ENCODE measurements around the gene POU2F1.
"Not testable (repeated sequence)": the region's sequence is repeated elsewhere in the genome, so short reads cannot be mapped to it uniquely, and the experiment has no call there.

The POU2F1 gene

GRCh38 chr1:167202049-167202448 lies 18.6 kb upstream of the POU2F1 start:
- Histone ChIP-seq H3K36me3 (no peaks in the 10 kb centered on the region; the same call in 1 of the 2 replicates), H3K4me3 (no peak overlapping the region), H3K9ac (no peak overlapping the region), H3K27me3 (no peaks in the 10 kb centered on the region), H4K20me1 (no peaks in the 10 kb centered on the region), H3K9me3 (peaks cover 16% of the 10 kb centered on the region), H3K4me2 (no peak overlapping the region), H3K27ac (no peak overlapping the region), H3K4me1 (no peaks in the 10 kb centered on the region)
- no peak for TF ChIP-seq Cebpa-rat (IDR thresholded peaks at IDR 0.05)

GRCh38 chr1:167205306-167206050 lies 15.2 kb upstream of the POU2F1 start:
- not testable (repeated sequence) for H3K27me3 ChIP-seq, H3K27ac ChIP-seq, H3K4me3 ChIP-seq, H3K4me1 ChIP-seq, H3K36me3 ChIP-seq, H3K4me2 ChIP-seq, H3K9ac ChIP-seq, H4K20me1 ChIP-seq
- H3K9me3 ChIP-seq = peaks cover 40% of the 10 kb centered on the region

DNA sequence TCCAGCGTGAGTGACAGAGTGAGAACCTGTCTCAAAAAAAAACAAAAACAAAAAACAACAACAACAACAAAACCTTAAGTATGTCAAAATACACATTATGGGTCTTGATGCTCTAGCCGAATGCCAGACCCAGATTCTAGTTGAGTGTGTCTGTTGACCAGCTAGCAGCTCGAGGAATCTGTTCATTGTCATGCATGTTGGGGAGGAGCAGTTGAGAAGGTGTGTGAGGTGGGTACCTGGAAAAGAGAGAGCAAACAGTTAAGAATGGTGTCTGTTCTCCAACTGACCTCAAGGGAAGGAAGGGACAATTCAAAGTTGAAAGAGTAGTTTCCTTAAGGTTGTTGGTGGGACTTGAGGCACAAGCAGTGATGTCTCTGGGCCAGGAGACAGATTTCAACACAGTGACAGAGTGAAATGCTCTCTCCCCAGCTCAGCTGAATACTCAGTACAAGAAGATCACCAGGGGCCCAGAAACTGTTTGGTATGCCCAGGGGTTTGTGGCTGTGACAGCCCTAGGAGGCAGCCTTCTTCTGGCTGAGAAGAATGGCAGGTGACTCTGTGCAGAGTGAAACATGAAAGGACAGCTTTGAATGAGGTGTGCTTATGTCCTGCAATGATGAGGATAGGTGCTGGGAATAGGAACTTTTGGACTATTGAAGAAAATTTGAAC lies 14.4 kb upstream of the POU2F1 start:
- Histone ChIP-seq H3K27me3 (no peaks in the 10 kb centered on the region), H3K27ac (no peak overlapping the region), H3K4me1 (no peaks in the 10 kb centered on the region), H3K36me3 (no peaks in the 10 kb centered on the region; the same call in 1 of the 2 replicates), H3K9me3 (peaks cover 47% of the 10 kb centered on the region), H4K20me1 (no peaks in the 10 kb centered on the region), H3K4me3 (no peak overlapping the region), H3K9ac (no peak overlapping the region), H3K4me2 (no peak overlapping the region)
- TF ChIP-seq Cebpa-rat (IDR thresholded peaks at IDR 0.05) = no peak

GRCh38 chr1:167207940-167208623 lies 12.6 kb upstream of the POU2F1 start:
- Histone ChIP-seq H3K4me1 (no peaks in the 10 kb centered on the region), H3K27me3 (no peaks in the 10 kb centered on the region), H3K9ac (no peak overlapping the region), H3K36me3 (no peaks in the 10 kb centered on the region; the same call in 1 of the 2 replicates), H3K4me2 (no peak overlapping the region), H3K27ac (no peak overlapping the region), H4K20me1 (no peaks in the 10 kb centered on the region), H3K4me3 (no peak overlapping the region), H3K9me3 (peaks cover 51% of the 10 kb centered on the region)
- no peak for TF ChIP-seq Cebpa-rat (IDR thresholded peaks at IDR 0.05)

DNA sequence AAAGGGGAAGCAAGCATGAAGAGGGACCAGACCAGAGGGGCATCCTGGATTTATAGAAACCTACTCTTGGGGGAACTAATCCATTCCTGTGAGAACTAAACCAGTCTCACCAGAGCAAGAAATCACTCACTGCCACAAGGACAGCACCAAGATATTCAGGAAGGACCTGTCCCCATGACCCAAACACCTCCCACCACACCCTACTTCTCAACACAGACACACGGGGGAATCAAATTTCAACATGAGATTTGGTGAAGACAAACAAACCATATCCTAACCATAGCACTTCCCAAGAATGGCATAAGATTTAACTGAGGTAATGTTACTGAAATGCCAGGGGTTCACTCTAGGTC lies 12.1 kb upstream of the POU2F1 start:
- Histone ChIP-seq H3K4me1 (no peaks in the 10 kb centered on the region), H3K27ac (no peak overlapping the region), H3K27me3 (no peaks in the 10 kb centered on the region), H3K4me2 (no peak overlapping the region), H3K9me3 (peaks cover 51% of the 10 kb centered on the region), H3K9ac (no peak overlapping the region), H4K20me1 (no peaks in the 10 kb centered on the region), H3K4me3 (no peak overlapping the region), H3K36me3 (no peaks in the 10 kb centered on the region; the same call in 1 of the 2 replicates)
- no peak for TF ChIP-seq Cebpa-rat (IDR thresholded peaks at IDR 0.05)

GRCh38 chr1:167209044-167209443 lies 11.6 kb upstream of the POU2F1 start:
- Histone ChIP-seq H3K4me3 (no peak overlapping the region), H3K27me3 (no peaks in the 10 kb centered on the region), H3K36me3 (no peaks in the 10 kb centered on the region; the same call in 1 of the 2 replicates), H3K4me2 (no peak overlapping the region), H4K20me1 (no peaks in the 10 kb centered on the region), H3K27ac (no peak overlapping the region), H3K9ac (no peak overlapping the region), H3K4me1 (no peaks in the 10 kb centered on the region), H3K9me3 (peaks cover 49% of the 10 kb centered on the region)
- no peak for TF ChIP-seq Cebpa-rat (IDR thresholded peaks at IDR 0.05)

DNA sequence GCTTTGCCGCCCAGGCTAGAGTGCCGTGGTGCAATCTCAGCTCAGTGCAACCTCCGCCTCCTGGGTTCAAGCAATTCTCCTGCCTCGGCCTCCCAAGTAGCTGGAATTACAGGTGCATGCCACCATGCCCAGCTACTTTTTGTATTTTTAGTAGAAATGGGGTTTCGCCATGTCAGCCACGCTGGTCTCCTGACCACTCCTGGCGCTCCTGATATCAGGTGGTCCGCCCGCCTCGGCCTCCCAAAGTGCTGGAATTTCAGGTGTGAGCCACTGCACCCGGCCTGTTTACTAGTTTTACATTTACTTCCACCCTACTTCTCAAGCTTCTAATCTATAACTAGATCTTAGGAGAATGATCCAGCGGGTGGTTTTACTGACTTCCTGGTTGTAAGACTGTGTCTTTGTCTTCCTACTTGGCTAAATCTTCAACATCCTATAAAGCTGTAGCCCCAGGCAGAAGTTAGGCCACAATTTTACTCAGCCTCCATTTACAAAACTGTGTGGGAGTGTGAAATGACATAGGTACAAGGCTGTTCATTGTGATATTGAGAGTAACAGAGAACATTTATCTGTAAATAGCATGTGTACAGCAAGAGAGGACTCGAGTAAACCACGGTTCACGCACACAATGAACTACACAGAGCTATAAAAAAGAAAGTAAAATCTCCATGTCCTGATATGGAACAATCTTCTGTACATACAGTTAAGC lies 9.6 kb upstream of the POU2F1 start:
- Histone ChIP-seq H3K9ac (no peak overlapping the region), H3K36me3 (no peaks in the 10 kb centered on the region), H4K20me1 (no peaks in the 10 kb centered on the region), H3K4me2 (no peak overlapping the region), H3K27me3 (no peaks in the 10 kb centered on the region), H3K4me1 (no peaks in the 10 kb centered on the region), H3K9me3 (peaks cover 35% of the 10 kb centered on the region), H3K4me3 (no peak overlapping the region), H3K27ac (no peak overlapping the region)
- TF ChIP-seq Cebpa-rat (IDR thresholded peaks at IDR 0.05) = no peak

DNA sequence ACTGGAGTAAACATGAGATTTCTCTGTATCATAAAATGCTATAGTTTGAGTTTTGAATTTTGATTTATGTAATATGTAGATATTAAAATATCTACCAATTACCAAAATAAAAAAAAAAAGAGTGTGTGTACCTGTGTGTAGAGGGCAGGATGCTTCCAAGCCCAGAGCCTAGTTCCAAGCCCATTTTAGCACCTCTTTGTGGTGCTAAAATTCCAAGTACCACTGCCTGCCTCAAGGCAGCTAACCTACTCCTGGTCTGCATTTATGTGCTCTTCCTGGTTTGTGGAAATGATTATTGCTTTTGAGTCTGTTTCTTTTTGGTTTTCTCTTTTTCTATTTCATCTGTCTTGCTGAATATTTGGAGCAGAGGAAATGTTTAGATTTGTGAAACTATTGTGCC lies 8.7 kb upstream of the POU2F1 start:
- TF ChIP-seq Cebpa-rat (IDR thresholded peaks at IDR 0.05) = no peak
- no peak overlapping the region for H3K4me2 ChIP-seq
- no peak overlapping the region for H3K27ac ChIP-seq

DNA sequence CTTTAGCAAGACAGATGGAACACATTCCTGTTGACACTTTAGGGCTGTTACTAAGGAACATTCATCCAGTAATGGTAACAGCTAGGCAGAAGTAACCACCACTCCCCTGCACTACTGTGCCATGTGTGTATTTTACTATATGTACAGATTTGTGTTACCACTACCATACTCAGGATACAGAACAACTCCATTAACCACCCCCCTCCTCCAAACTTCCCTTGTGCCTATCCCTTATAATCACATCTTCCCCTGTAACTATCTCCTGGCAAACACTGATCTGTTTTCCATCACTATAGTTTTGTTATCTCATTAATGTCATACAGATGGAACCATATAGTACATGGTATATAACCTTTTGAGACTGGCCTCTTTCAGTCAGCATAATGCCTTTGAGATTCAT lies 3.9 kb upstream of the POU2F1 start:
- H3K4me1 ChIP-seq = peaks cover 13% of the 10 kb centered on the region
- no peak for TF ChIP-seq Cebpa-rat (IDR thresholded peaks at IDR 0.05)
- peaks cover 8% of the 10 kb centered on the region for H3K9me3 ChIP-seq
- no peaks in the 10 kb centered on the region for H3K27me3 ChIP-seq
- no peaks in the 10 kb centered on the region for H3K36me3 ChIP-seq
- H3K4me2 ChIP-seq = no peak overlapping the region
- H3K27ac ChIP-seq = no peak overlapping the region
- H3K4me3 ChIP-seq = no peak overlapping the region
- no peaks in the 10 kb centered on the region for H4K20me1 ChIP-seq
- no peak overlapping the region for H3K9ac ChIP-seq

More for the DNA sequence above, 8.7 kb upstream of the POU2F1 start:
- Histone ChIP-seq H3K27me3 (no peaks in the 10 kb centered on the region), H4K20me1 (no peaks in the 10 kb centered on the region), H3K4me3 (no peak overlapping the region), H3K4me1 (no peaks in the 10 kb centered on the region), H3K9ac (no peak overlapping the region), H3K36me3 (no peaks in the 10 kb centered on the region), H3K9me3 (peaks cover 43% of the 10 kb centered on the region)
